Muscle of back (tissue), 11 donors: ENCODE results near the gene NTN5. TPM values are rescaled to one million over a fixed set of nuclear protein-coding genes. Genes with fewer than 3 reads are reported as not detected.

Experiments used
- DNase-seq, 3 donors: peaks; one replicate each; pipeline versions ENCODE4 v3.0.0 to v3.0.0-alpha.2; 2013
- polyA plus RNA-seq, 10 donors: library from polyadenylated mRNA; unstranded; fragments of 120-200 nt; gene quantifications; one replicate each; pipeline ENCODE4 v1.2.1, GENCODE V29; 2013; ENCODE audit not compliant: insufficient read length in 10 of 10

The NTN5 gene
- polyA plus RNA-seq, 10 donors: 0.67 to 9.6 (median 2.3) TPM

GRCh38 chr19:48616041-48616436 is 56.8 kb downstream of the NTN5 start:
- DNase-seq: no peak

- DNase-seq: no peak
Observed at GRCh38 chr19:48615231-48616040, 57.4 kb downstream of the NTN5 start.

- no peak for DNase-seq
Observed at GRCh38 chr19:48614436-48615230, 58.2 kb downstream of the NTN5 start, which contains the start of gene FAM83E. Gene FAM83E, minus strand, starts transcription at chr19:48615076. Its CDS starts 1,704 bp downstream, at chr19:48613372.

- DNase-seq: no peak
Observed at GRCh38 chr19:48613852-48614435, 58.9 kb downstream of the NTN5 start.

- DNase-seq: no peak
Observed at GRCh38 chr19:48613024-48613851, 59.6 kb downstream of the NTN5 start.

GRCh38 chr19:48611872-48612271 is 60.9 kb downstream of the NTN5 start:
- no peak for DNase-seq

Other genes with a start within 250 kb of the NTN5 start
- 10 to 100 TPM; 14.9 to 27.8 (median 22.3) TPM for gene GRWD1, start 227.0 kb downstream of the NTN5 start, polyA plus RNA-seq
- 1 to 10 TPM in 2 of 10 donors, under 1 TPM in 8; 0.59 to 1.1 (median 0.72) TPM for gene KCNJ14, start 217.4 kb downstream of the NTN5 start, polyA plus RNA-seq
- gene CYTH2, start 203.6 kb downstream of the NTN5 start, polyA plus RNA-seq: 10 to 100 TPM; 34.8 to 52.0 (median 40.0) TPM
- under 1 TPM in 7 of 10 donors, not detected in 3; 0.04 to 0.70 (median 0.28) TPM for gene LMTK3, start 161.2 kb downstream of the NTN5 start, polyA plus RNA-seq
- 1 to 10 TPM in 2 of 10 donors, under 1 TPM in 4, not detected in 4; 0.21 to 3.5 (median 0.40) TPM for gene SULT2B1, start 120.8 kb downstream of the NTN5 start, polyA plus RNA-seq
- gene SPACA4, start 66.3 kb downstream of the NTN5 start, polyA plus RNA-seq: not detected
- gene FAM83E, start 57.9 kb downstream of the NTN5 start, polyA plus RNA-seq: 1 to 10 TPM in 1 of 10 donors, under 1 TPM in 4, not detected in 5; 0.16 to 1.8 (median 0.24) TPM
- 1,000 to 10,000 TPM; 1,102 to 2,024 (median 1,616) TPM for gene RPL18, start 53.8 kb downstream of the NTN5 start, polyA plus RNA-seq
- 1 to 10 TPM; 5.3 to 8.5 (median 7.4) TPM for gene SPHK2, start 53.5 kb downstream of the NTN5 start, polyA plus RNA-seq
- gene DBP, start 35.6 kb downstream of the NTN5 start, polyA plus RNA-seq: 1 to 10 TPM; 3.9 to 9.7 (median 6.0) TPM
- 10 to 100 TPM in 3 of 10 donors, 1 to 10 TPM in 7; 4.5 to 15.7 (median 9.0) TPM for gene CA11, start 26.8 kb downstream of the NTN5 start, polyA plus RNA-seq
- 1 to 10 TPM in 2 of 10 donors, under 1 TPM in 8; 0.39 to 1.2 (median 0.83) TPM for gene FUT2, start 23.0 kb upstream of the NTN5 start, polyA plus RNA-seq
- gene MAMSTR, start 46.7 kb upstream of the NTN5 start, polyA plus RNA-seq: 100 to 1,000 TPM in 6 of 10 donors, 10 to 100 TPM in 4; 47.0 to 137 (median 107) TPM
- 10 to 100 TPM; 18.7 to 28.8 (median 21.7) TPM for gene RASIP1, start 67.6 kb upstream of the NTN5 start, polyA plus RNA-seq
- 1 to 10 TPM in 4 of 10 donors, under 1 TPM in 6; 0.23 to 2.2 (median 0.94) TPM for gene IZUMO1, start 73.9 kb upstream of the NTN5 start, polyA plus RNA-seq
- 1 to 10 TPM in 7 of 10 donors, under 1 TPM in 3; 0.62 to 1.9 (median 1.2) TPM for gene FUT1, start 79.6 kb upstream of the NTN5 start, polyA plus RNA-seq
- gene FGF21, start 82.5 kb upstream of the NTN5 start, polyA plus RNA-seq: not detected
- 10 to 100 TPM; 19.6 to 24.3 (median 22.4) TPM for gene BCAT2, start 138.0 kb upstream of the NTN5 start, polyA plus RNA-seq
- 1 to 10 TPM; 2.6 to 4.5 (median 3.2) TPM for gene HSD17B14, start 163.5 kb upstream of the NTN5 start, polyA plus RNA-seq
- gene PLEKHA4, start 195.6 kb upstream of the NTN5 start, polyA plus RNA-seq: 10 to 100 TPM; 23.6 to 43.5 (median 33.1) TPM
- 10 to 100 TPM; 44.3 to 79.0 (median 62.4) TPM for gene PPP1R15A, start 199.4 kb upstream of the NTN5 start, polyA plus RNA-seq
- gene TULP2, start 225.7 kb upstream of the NTN5 start, polyA plus RNA-seq: under 1 TPM in 5 of 10 donors, not detected in 5; 0.16 to 0.54 (median 0.30) TPM
- gene NUCB1, start 227.3 kb upstream of the NTN5 start, polyA plus RNA-seq: 100 to 1,000 TPM; 118 to 190 (median 146) TPM